HCT116 (cell line): ENCODE results near the gene PRR7. TPM values are rescaled to one million over a fixed set of nuclear protein-coding genes. Genes with fewer than 3 reads are reported as not detected.

Source experiments
- ATAC-seq: fragments of 200-7000 bp; cut with Tn5 transposase; 2 replicates; pipeline ENCODE4 v1.9.1; 2020; ENCODE audit warnings: mild to moderate bottlenecking, moderate library complexity
- BruUV-seq: library from RNA; stranded (reverse); fragments of 400-500 nt; replicated peaks from 2 replicates; lab custom pipeline; 2021; lab: Mats Ljungman, UMichigan
- CTCF ChIA-PET: fragments of 300-600 bp; sonication (Branson Sonifier 250); formaldehyde crosslinking; loops from one replicate; lab custom pipeline; 2021; ENCODE audit warnings: antibody characterized with exemption; lab: Charles Lee
- POLR2A ChIA-PET: fragments of 300-600, 350-600 bp; sonication (Branson Sonifier 250); formaldehyde crosslinking; loops from one replicate; lab custom pipeline; 2021; ENCODE audit warnings: antibody characterized with exemption; lab: Charles Lee
- RAD21 ChIA-PET, 2 experiments: fragments of 300-600 bp; sonication (Branson Sonifier 250); formaldehyde crosslinking; loops; one replicate each; lab custom pipeline; 2023; ENCODE audit warnings: low total read pairs in 2 of 2; ENCODE audit not compliant: uncharacterized antibody in 2 of 2, unreplicated experiment in 2 of 2, low non-redundant PET in 1 of 2; lab: Charles Lee
- DNase-seq: peaks from one replicate; pipeline ENCODE4 v3.0.0-alpha.2; 2010; ENCODE audit warnings: low read depth, low spot score
- H2AFZ ChIP-seq: fragments of 200-600 bp; shearing (Covaris generic), sonication (generic); 2 replicates; pipeline ENCODE4 v1.6.1; 2017; ENCODE audit warnings: low read depth, mixed run types, mixed read lengths, antibody characterized with exemption, low read length; ENCODE audit not compliant: poor library complexity, severe bottlenecking
- H3K27ac ChIP-seq: 2 replicates; pipeline ENCODE4 v1.5.1; 2012; ENCODE audit warnings: low read depth, low read length
- H3K27me3 ChIP-seq: fragments of 200-600 bp; sonication (generic); 2 replicates; pipeline ENCODE4 v1.6.1; 2016; ENCODE audit warnings: mixed run types, low read length, mixed read lengths; ENCODE audit not compliant: insufficient read depth
- H3K36me3 ChIP-seq, 2 experiments: fragments of 200-500 bp in 1 of 2; fragments of 200-600 bp in 1 of 2; sonication (Bioruptor generic) in 1 of 2; sonication (generic) in 1 of 2; 2 replicates each; pipeline versions ENCODE4 v1.5.1 to v1.6.1; 2014 to 2016; ENCODE audit warnings: low read length in 2 of 2, inconsistent platforms in 1 of 2, mixed read lengths in 1 of 2, mixed run types in 1 of 2; ENCODE audit not compliant: insufficient read depth in 2 of 2, control insufficient read depth in 1 of 2
- H3K4me1 ChIP-seq, 2 experiments: fragments of 200-600 bp in 1 of 2; sonication (generic) in 1 of 2; 2 replicates each; pipeline versions ENCODE4 v1.5.1 to v1.6.1; 2012 to 2017; ENCODE audit warnings: low read length in 2 of 2, inconsistent platforms in 1 of 2, mild to moderate bottlenecking in 1 of 2, mixed read lengths in 1 of 2, mixed run types in 1 of 2, moderate library complexity in 1 of 2; ENCODE audit not compliant: insufficient read depth in 2 of 2, control insufficient read depth in 1 of 2
- H3K4me2 ChIP-seq: fragments of 200-600 bp; sonication (generic); 2 replicates; pipeline ENCODE4 v1.6.1; 2017; ENCODE audit warnings: mixed run types, low read length, mixed read lengths
- H3K4me3 ChIP-seq, 2 experiments: fragments of 200-600 bp in 1 of 2; sonication (generic) in 1 of 2; replicated peaks in 1 of 2; 2 replicates each; pipeline ENCODE4 v1.5.1; 2011 to 2016; ENCODE audit warnings: low read length in 2 of 2, control low read depth in 1 of 2, low read depth in 1 of 2, mild to moderate bottlenecking in 1 of 2, mixed read lengths in 1 of 2, mixed run types in 1 of 2
- H3K79me2 ChIP-seq: fragments of 200-600 bp; sonication (generic); 2 replicates; pipeline ENCODE4 v1.6.1; 2017; ENCODE audit warnings: mild to moderate bottlenecking, mixed run types, low read length, moderate library complexity, mixed read lengths; ENCODE audit not compliant: insufficient read depth
- H3K9ac ChIP-seq: fragments of 200-600 bp; sonication (generic); 2 replicates; pipeline ENCODE4 v1.6.1; 2016; ENCODE audit warnings: low read length, mixed read lengths
- H3K9me2 ChIP-seq: fragments of 200-600 bp; sonication (generic), shearing (Covaris generic); 2 replicates; pipeline ENCODE4 v1.6.1; 2017; ENCODE audit warnings: mixed run types, mild to moderate bottlenecking, moderate library complexity; ENCODE audit not compliant: insufficient read depth
- H3K9me3 ChIP-seq, 2 experiments: fragments of 200-500 bp in 1 of 2; fragments of 200-600 bp in 1 of 2; sonication (Bioruptor generic) in 1 of 2; sonication (generic) in 1 of 2; 2 replicates each; pipeline ENCODE4 v1.6.1; 2014 to 2017; ENCODE audit warnings: low read length in 2 of 2, mixed read lengths in 2 of 2, inconsistent platforms in 1 of 2, low read depth in 1 of 2, mild to moderate bottlenecking in 1 of 2, mixed run types in 1 of 2, moderate library complexity in 1 of 2; ENCODE audit not compliant: control insufficient read depth in 1 of 2, insufficient read depth in 1 of 2
- H4K20me1 ChIP-seq: fragments of 200-600 bp; sonication (generic), shearing (Covaris generic); 2 replicates; pipeline ENCODE4 v1.6.1; 2017; ENCODE audit warnings: mixed run types, mild to moderate bottlenecking, moderate library complexity; ENCODE audit not compliant: insufficient read depth
- ATF3 ChIP-seq: IDR thresholded peaks from 2 replicates; pipeline ENCODE4 v1.6.1; 2012
- ELF1 ChIP-seq: IDR thresholded peaks from 2 replicates; pipeline ENCODE4 v1.6.1; 2012; ENCODE audit warnings: low read depth, borderline replicate concordance
- EZH2 ChIP-seq: fragments of 200-600 bp; sonication (generic); IDR thresholded peaks from 2 replicates; pipeline ENCODE4 v1.6.1; 2017; ENCODE audit warnings: antibody characterized with exemption, mixed run types
- EZH2phosphoT487 ChIP-seq: fragments of 200-600 bp; IDR thresholded peaks from 2 replicates; pipeline ENCODE4 v1.6.1; 2018; ENCODE audit warnings: antibody characterized with exemption, borderline replicate concordance
- FOSL1 ChIP-seq: IDR thresholded peaks from 2 replicates; pipeline ENCODE4 v1.6.1; 2012; ENCODE audit warnings: low read depth
- MAX ChIP-seq: IDR thresholded peaks from 2 replicates; pipeline ENCODE4 v1.6.1; 2012
- POLR2AphosphoS5 ChIP-seq: IDR thresholded peaks from 2 replicates; pipeline ENCODE4 v1.6.1; 2011; ENCODE audit warnings: mild to moderate bottlenecking, low read depth, low read length, moderate library complexity
- SIN3A ChIP-seq: IDR thresholded peaks from 2 replicates; pipeline ENCODE4 v1.6.1; 2012; ENCODE audit warnings: low read depth
- SP1 ChIP-seq: IDR thresholded peaks from 2 replicates; pipeline ENCODE4 v1.6.1; 2012; ENCODE audit warnings: low read depth
- SRF ChIP-seq: IDR thresholded peaks from 2 replicates; pipeline ENCODE4 v1.6.1; 2012; ENCODE audit warnings: low read depth
- YY1 ChIP-seq: IDR thresholded peaks from 2 replicates; pipeline ENCODE4 v1.6.1; 2011; ENCODE audit warnings: low read length, low read depth, moderate library complexity, mild to moderate bottlenecking; ENCODE audit not compliant: insufficient replicate concordance; ENCODE audit errors: extremely low read depth
- ZFX ChIP-seq: fragments of 450-650 bp; IDR thresholded peaks from 2 replicates; pipeline ENCODE4 v1.6.1; 2017
- intact Hi-C: fragments of 100-400 bp; cut with micrococcal nuclease; formaldehyde crosslinking; loops from 2 replicates; pipeline ENCODE4 v1.10.0; 2022
- total RNA-seq: library from RNA; stranded (reverse); gene quantifications from one replicate; pipeline ENCODE4 v1.2.1, GENCODE V29; 2021; ENCODE audit not compliant: unreplicated experiment
- TF ChIP-seq, protein P1 (sequence below): IDR thresholded peaks from 2 replicates; pipeline ENCODE4 v1.6.1; 2011; ENCODE audit warnings: mild to moderate bottlenecking, low read length, moderate library complexity; ENCODE audit not compliant: insufficient replicate concordance; ENCODE audit errors: extremely low read depth
- TF ChIP-seq, protein P2 (sequence below): IDR thresholded peaks from 2 replicates; pipeline ENCODE4 v1.6.1; 2012; ENCODE audit warnings: low read depth

The PRR7 gene
- total RNA-seq, 1 experiment from 2014 or later: 39.9 TPM

GRCh38 chr5:177497292-177498012 lies 50.8 kb downstream of the PRR7 start, which contains the start of gene PDLIM7 (continued):
- TF ChIP-seq FOSL1 (no peak), SIN3A (no peak), ATF3 (no peak), MAX (no peak)

- Histone ChIP-seq H4K20me1 (peaks cover 7% of the 10 kb centered on the region; the same call in 1 of the 2 replicates), H3K79me2 (peaks cover 39% of the 10 kb centered on the region), H3K9ac (peak overlapping the region; percentile 94), H3K9me3 (no peaks in the 10 kb centered on the region), H3K9me2 (no peaks in the 10 kb centered on the region), H3K36me3 (peaks cover 0 to 6% of the 10 kb centered on the region in 2 experiments; a peak in 1 of 4 replicates), H3K4me3 (peak overlapping the region; percentile 29 to 89), H3K4me1 (peaks cover 35 to 55% of the 10 kb centered on the region in 2 experiments), H2AFZ (no peak overlapping the region), H3K4me2 (peak overlapping the region; percentile 99), H3K27me3 (no peaks in the 10 kb centered on the region), H3K27ac (peak overlapping the region; percentile 21; the same call in 1 of the 2 replicates)
- POLR2A ChIA-PET: interaction anchor here (0.8 to 6.4 kb wide), 14 partner anchors 18 to 412 kb away, joined by 3 to 54 read pairs (median 4); partner anchors contain the start of genes DDX41 and FGFR4
- intact Hi-C loops: loop anchor here (5.0 kb wide), 3 partner anchors 96 to 186 kb away; partner anchors contain the start of genes B4GALT7, MXD3 and PFN3
- DNase-seq (no peak), ATAC-seq (no peak)
- BruUV-seq: no TSS peak
- CTCF ChIA-PET: interaction anchor here (0.7 to 4.1 kb wide), 10 partner anchors 9 to 128 kb away, joined by 3 to 28 read pairs (median 6); partner anchors contain the start of gene PRR7
- RAD21 ChIA-PET: interaction anchor here in 1 of 2 experiments (1.0 kb wide), 1 partner anchor 94 kb away, joined by 3 read pairs; no protein-coding TSS in a partner anchor
- TF ChIP-seq EZH2: no peak
- TF ChIP-seq SP1: no peak
- no peak for TF ChIP-seq SRF
- TF ChIP-seq EZH2phosphoT487: no peak
- no peak for TF ChIP-seq YY1
- TF ChIP-seq ZFX: no peak
- TF ChIP-seq POLR2AphosphoS5: no peak
- TF ChIP-seq ELF1: no peak
- no peak for TF ChIP-seq FOSL1
- no peak for TF ChIP-seq ATF3
- TF ChIP-seq MAX: no peak
- TF ChIP-seq, protein P1, sequence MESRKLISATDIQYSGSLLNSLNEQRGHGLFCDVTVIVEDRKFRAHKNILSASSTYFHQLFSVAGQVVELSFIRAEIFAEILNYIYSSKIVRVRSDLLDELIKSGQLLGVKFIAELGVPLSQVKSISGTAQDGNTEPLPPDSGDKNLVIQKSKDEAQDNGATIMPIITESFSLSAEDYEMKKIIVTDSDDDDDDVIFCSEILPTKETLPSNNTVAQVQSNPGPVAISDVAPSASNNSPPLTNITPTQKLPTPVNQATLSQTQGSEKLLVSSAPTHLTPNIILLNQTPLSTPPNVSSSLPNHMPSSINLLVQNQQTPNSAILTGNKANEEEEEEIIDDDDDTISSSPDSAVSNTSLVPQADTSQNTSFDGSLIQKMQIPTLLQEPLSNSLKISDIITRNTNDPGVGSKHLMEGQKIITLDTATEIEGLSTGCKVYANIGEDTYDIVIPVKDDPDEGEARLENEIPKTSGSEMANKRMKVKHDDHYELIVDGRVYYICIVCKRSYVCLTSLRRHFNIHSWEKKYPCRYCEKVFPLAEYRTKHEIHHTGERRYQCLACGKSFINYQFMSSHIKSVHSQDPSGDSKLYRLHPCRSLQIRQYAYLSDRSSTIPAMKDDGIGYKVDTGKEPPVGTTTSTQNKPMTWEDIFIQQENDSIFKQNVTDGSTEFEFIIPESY: no peak
- TF ChIP-seq, protein P2, sequence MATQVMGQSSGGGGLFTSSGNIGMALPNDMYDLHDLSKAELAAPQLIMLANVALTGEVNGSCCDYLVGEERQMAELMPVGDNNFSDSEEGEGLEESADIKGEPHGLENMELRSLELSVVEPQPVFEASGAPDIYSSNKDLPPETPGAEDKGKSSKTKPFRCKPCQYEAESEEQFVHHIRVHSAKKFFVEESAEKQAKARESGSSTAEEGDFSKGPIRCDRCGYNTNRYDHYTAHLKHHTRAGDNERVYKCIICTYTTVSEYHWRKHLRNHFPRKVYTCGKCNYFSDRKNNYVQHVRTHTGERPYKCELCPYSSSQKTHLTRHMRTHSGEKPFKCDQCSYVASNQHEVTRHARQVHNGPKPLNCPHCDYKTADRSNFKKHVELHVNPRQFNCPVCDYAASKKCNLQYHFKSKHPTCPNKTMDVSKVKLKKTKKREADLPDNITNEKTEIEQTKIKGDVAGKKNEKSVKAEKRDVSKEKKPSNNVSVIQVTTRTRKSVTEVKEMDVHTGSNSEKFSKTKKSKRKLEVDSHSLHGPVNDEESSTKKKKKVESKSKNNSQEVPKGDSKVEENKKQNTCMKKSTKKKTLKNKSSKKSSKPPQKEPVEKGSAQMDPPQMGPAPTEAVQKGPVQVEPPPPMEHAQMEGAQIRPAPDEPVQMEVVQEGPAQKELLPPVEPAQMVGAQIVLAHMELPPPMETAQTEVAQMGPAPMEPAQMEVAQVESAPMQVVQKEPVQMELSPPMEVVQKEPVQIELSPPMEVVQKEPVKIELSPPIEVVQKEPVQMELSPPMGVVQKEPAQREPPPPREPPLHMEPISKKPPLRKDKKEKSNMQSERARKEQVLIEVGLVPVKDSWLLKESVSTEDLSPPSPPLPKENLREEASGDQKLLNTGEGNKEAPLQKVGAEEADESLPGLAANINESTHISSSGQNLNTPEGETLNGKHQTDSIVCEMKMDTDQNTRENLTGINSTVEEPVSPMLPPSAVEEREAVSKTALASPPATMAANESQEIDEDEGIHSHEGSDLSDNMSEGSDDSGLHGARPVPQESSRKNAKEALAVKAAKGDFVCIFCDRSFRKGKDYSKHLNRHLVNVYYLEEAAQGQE: no peak
These were observed 51.6 kb downstream of the PRR7 start for GRCh38 chr5:177498013-177498787.
